ENCODE results near the gene ATP6V0E1. TPM values are rescaled to one million over a fixed set of nuclear protein-coding genes. Genes with fewer than 3 reads are reported as not detected.
A peak's percentile ranks its signal among the peaks of the same experiment; 100 is the strongest.

ATP6V0E1 gene
- total and polyA plus RNA-seq, 2 of the 8 experiments (the other 6 are each of a cell fraction or from before 2014, with no cell fraction given) = 108 to 134 TPM

GRCh38 chr5:173057062-173057924, 73.7 kb downstream of the ATP6V0E1 start:
- FAIRE-seq (no peak), DNase-seq (ENCODE audit: low read depth in 1 of 2, low spot score in 2 of 2) (peak; percentile 95 to 98)
- Histone ChIP-seq H3K27me3 (replicated peaks in 1 of 4; ENCODE audit: control insufficient read depth in 3 of 4, extremely low read depth in 1 of 4, insufficient read depth in 3 of 4, low read length in 3 of 4) (no peaks in the 10 kb centered on the region), H3K79me1 (ENCODE audit: low read depth, low read length) (no peaks in the 10 kb centered on the region), H3K23ac (ENCODE audit: insufficient read length) (no peak overlapping the region), H2AK5ac (ENCODE audit: low read depth, low read length) (no peak overlapping the region), H3K79me2 (ENCODE audit: control insufficient read depth in 1 of 2, insufficient read depth in 2 of 2, low read length in 2 of 2) (peaks cover 0 to 10% of the 10 kb centered on the region in 2 experiments; a peak in 2 of 4 replicates), H2BK20ac (ENCODE audit: low read length) (no peak overlapping the region), H2BK12ac (ENCODE audit: low read depth, low read length) (no peak overlapping the region), H4K8ac (ENCODE audit: extremely low read depth, insufficient read depth, low read length) (no peak overlapping the region; the same call in 1 of the 2 replicates), H3K4me1 (replicated peaks in 1 of 4; ENCODE audit: control insufficient read depth in 3 of 4, insufficient read depth in 4 of 4, low read length in 3 of 4) (peaks cover 0 to 8% (median 4%) of the 10 kb centered on the region in 4 experiments; a peak in 4 of 7 replicates), H3K23me2 (ENCODE audit: low read depth, low read length) (peaks cover 11% of the 10 kb centered on the region), H3K4me3 (ENCODE audit: extremely low read depth in 1 of 4, insufficient read depth in 2 of 4, low read depth in 3 of 4, low read length in 4 of 4) (peak overlapping the region; percentile 68 to 95 (median 83)), H2BK120ac (replicated peaks; ENCODE audit: low read depth, low read length) (no peak overlapping the region), H4K91ac (replicated peaks; ENCODE audit: insufficient read length, low read length) (no peak overlapping the region), H3K9me3 (ENCODE audit: insufficient read depth in 2 of 2, low read depth in 1 of 2, low read length in 1 of 2) (no peaks in the 10 kb centered on the region), H3K14ac (ENCODE audit: insufficient read length) (no peak overlapping the region), H3K4ac (replicated peaks; ENCODE audit: insufficient read length, low read depth, low read length) (no peak overlapping the region), H4K20me1 (replicated peaks in 1 of 2; ENCODE audit: control insufficient read depth in 1 of 2, insufficient read depth in 2 of 2, low read length in 2 of 2) (no peaks in the 10 kb centered on the region), H3K18ac (ENCODE audit: extremely low read depth, low read length) (peak overlapping the region; percentile 17; the same call in 1 of the 2 replicates), H3K27ac (ENCODE audit: low read depth, low read length) (peak overlapping the region; percentile 79; the same call in 1 of the 2 replicates), H2BK5ac (ENCODE audit: low read depth, low read length) (peak overlapping the region; percentile 5; the same call in 1 of the 2 replicates), H3K4me2 (ENCODE audit: insufficient read depth in 1 of 2, low read depth in 2 of 2, low read length in 2 of 2) (peak overlapping the region; percentile 63 to 85), H2AFZ (ENCODE audit: low read length) (peak overlapping the region; percentile 97), H4K5ac (ENCODE audit: insufficient read length, low read depth, low read length) (peak overlapping the region; percentile 24), H3K56ac (replicated peaks; ENCODE audit: insufficient read length, low read depth, low read length) (peak overlapping the region; percentile 51), H2BK15ac (ENCODE audit: low read length) (no peak overlapping the region), H3K36me3 (ENCODE audit: control insufficient read depth in 2 of 4, insufficient read depth in 4 of 4, low read length in 3 of 4) (no peaks in the 10 kb centered on the region), H3K9ac (replicated peaks in 1 of 4; ENCODE audit: extremely low read depth in 1 of 4, low read depth in 3 of 4, low read length in 3 of 4) (peak overlapping the region in 3 of 4 experiments; percentile 59 to 82 (median 69); a peak in 6 of 7 replicates)
- CTCF ChIA-PET (ENCODE audit: partially characterized antibody) = interaction anchor here (0.6 to 1.5 kb wide), 10 partner anchors 11 to 1524 kb away, joined by 3 to 4 read pairs (median 3); no protein-coding TSS in a partner anchor
- WGBS, 2 experiments (ENCODE audit: extremely low coverage in 1 of 2, insufficient coverage in 1 of 2, insufficient read length in 1 of 2, insufficient replicate concordance in 2 of 2, low coverage in 1 of 2, low lambda C conversion rate in 2 of 2, missing lambda C conversion rate in 1 of 2) = 5% methylated on average over 23 of the region's 38 CpGs; no CpG with 5 or more reads in 1 of the 2 experiments
- POLR2A ChIA-PET (ENCODE audit: partially characterized antibody) = interaction anchor here (0.9 to 1.4 kb wide), 6 partner anchors 12 to 287 kb away, joined by 3 to 4 read pairs (median 3); partner anchors contain the start of genes ATP6V0E1 and RPL26L1
- peak; percentile 50 for TF ChIP-seq PHF8 (conservative IDR thresholded peaks at IDR 0.05; ENCODE audit: low read depth, low read length)
- TF ChIP-seq SAP30 (IDR thresholded peaks at IDR 0.05; ENCODE audit: insufficient read depth, insufficient replicate concordance, low read length) = peak; percentile 13
- TF ChIP-seq SIN3A (conservative IDR thresholded peaks at IDR 0.05 in 1 of 2, IDR thresholded peaks at IDR 0.05 in 1 of 2; ENCODE audit: low read depth in 1 of 2, low read length in 2 of 2) = peak in 1 of 2 experiments; percentile 81; a peak in 1 of 4 replicates
- peak; percentile 73 for TF ChIP-seq KDM4A (IDR thresholded peaks at IDR 0.05; ENCODE audit: low read depth, low read length, severe bottlenecking)
- peak; percentile 74; the same call in 1 of the 2 replicates for TF ChIP-seq TAF1 (IDR thresholded peaks at IDR 0.05; ENCODE audit: low read depth, low read length)
- TF ChIP-seq POLR2A (IDR thresholded peaks at IDR 0.05; ENCODE audit: control extremely low read depth in 1 of 2, low read depth in 2 of 2, low read length in 2 of 2) = peak in 1 of 2 experiments; percentile 84; a peak in 1 of 3 replicates
- TF ChIP-seq CHD2 (IDR thresholded peaks at IDR 0.05; ENCODE audit: low read length) = peak; percentile 91
- TF ChIP-seq EP300 (IDR thresholded peaks at IDR 0.05; ENCODE audit: borderline replicate concordance in 1 of 2, low read depth in 2 of 2, low read length in 2 of 2) = no peak
- TF ChIP-seq TBP (IDR thresholded peaks at IDR 0.05; ENCODE audit: low read depth, low read length) = peak; percentile 59; the same call in 1 of the 2 replicates
- peak; percentile 91 for TF ChIP-seq YY1 (IDR thresholded peaks at IDR 0.05; ENCODE audit: low read depth, low read length)
